DMS153 treated with DMSO at 0.1 percent for 48 hours (cell line): ENCODE measurements around the gene GSX1.
"Not testable (repeated sequence)": the region's sequence is repeated elsewhere in the genome, so short reads cannot be mapped to it uniquely, and the experiment has no call there.

Source experiments
- DNase-seq: peaks from one replicate; lab custom pipeline; 2025; ENCODE audit not compliant: unreplicated experiment; lab: John Stamatoyannopoulos, UW

GSX1 gene

GRCh38 chr13:27792393-27793218 is at the start of gene GSX1:
Gene GSX1 (plus strand): TSS chr13:27792483. CDS start chr13:27792691, 208 bp downstream.
- no peak for DNase-seq

- no peak for DNase-seq
These were observed 47.5 kb upstream of the GSX1 start for GRCh38 chr13:27744801-27745200.

GRCh38 chr13:27745301-27745700 is 47.0 kb upstream of the GSX1 start:
- no peak for DNase-seq

GRCh38 chr13:27748143-27748542 is 44.1 kb upstream of the GSX1 start:
- not testable (repeated sequence) for DNase-seq

GRCh38 chr13:27751953-27752532 is 40.2 kb upstream of the GSX1 start:
- DNase-seq, result no peak

GRCh38 chr13:27765650-27766049 is 26.6 kb upstream of the GSX1 start:
- no peak for DNase-seq

GRCh38 chr13:27770809-27771208 is 21.5 kb upstream of the GSX1 start:
- DNase-seq, result peak; percentile 17

- no peak for DNase-seq
These were observed 19.4 kb upstream of the GSX1 start for GRCh38 chr13:27772651-27773425.

GRCh38 chr13:27774169-27774568 is 18.1 kb upstream of the GSX1 start:
- no peak for DNase-seq

GRCh38 chr13:27774651-27775050 is 17.6 kb upstream of the GSX1 start:
- DNase-seq, result no peak

- no peak for DNase-seq
These were observed 16.3 kb upstream of the GSX1 start for GRCh38 chr13:27775943-27776342.

GRCh38 chr13:27782151-27782550 is 10.1 kb upstream of the GSX1 start:
- DNase-seq, result no peak

GRCh38 chr13:27783111-27783510 is 9.2 kb upstream of the GSX1 start:
- DNase-seq, result no peak

GRCh38 chr13:27788271-27788670 is 4.0 kb upstream of the GSX1 start:
- DNase-seq, result no peak

- DNase-seq, result no peak
These were observed 3.2 kb upstream of the GSX1 start for GRCh38 chr13:27789153-27789494.

- DNase-seq, result no peak
These were observed 2.6 kb upstream of the GSX1 start for GRCh38 chr13:27789495-27790303.

- DNase-seq, result no peak
These were observed 1.8 kb upstream of the GSX1 start for GRCh38 chr13:27790523-27790922.

- no peak for DNase-seq
These were observed 960 bp upstream of the GSX1 start for GRCh38 chr13:27791146-27791900.

- DNase-seq, result no peak
These were observed 336 bp upstream of the GSX1 start for GRCh38 chr13:27791901-27792392.
